ENCODE results near the gene GNAS.

DNA sequence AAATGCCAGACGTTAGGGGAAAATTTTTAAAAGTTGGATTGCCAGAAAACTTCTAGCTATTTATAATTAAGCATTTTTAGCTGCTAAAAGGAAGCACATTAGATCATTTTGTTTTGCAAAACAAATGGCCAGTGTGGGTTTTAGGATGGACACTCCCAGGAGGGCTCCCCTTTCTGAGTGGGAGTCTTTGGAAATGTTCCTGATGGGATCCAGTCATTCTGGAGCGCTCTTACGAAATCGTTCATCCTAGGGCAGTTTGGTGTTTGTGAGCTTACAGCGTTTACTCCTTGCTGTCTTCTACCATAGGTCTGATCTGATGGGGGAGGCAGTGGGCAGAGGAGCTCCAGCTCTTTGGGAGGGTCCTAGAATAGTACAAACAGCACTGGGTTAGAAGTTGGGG lies 14.7 kb downstream of the GNAS start:
- TF ChIP-seq, protein P1, sequence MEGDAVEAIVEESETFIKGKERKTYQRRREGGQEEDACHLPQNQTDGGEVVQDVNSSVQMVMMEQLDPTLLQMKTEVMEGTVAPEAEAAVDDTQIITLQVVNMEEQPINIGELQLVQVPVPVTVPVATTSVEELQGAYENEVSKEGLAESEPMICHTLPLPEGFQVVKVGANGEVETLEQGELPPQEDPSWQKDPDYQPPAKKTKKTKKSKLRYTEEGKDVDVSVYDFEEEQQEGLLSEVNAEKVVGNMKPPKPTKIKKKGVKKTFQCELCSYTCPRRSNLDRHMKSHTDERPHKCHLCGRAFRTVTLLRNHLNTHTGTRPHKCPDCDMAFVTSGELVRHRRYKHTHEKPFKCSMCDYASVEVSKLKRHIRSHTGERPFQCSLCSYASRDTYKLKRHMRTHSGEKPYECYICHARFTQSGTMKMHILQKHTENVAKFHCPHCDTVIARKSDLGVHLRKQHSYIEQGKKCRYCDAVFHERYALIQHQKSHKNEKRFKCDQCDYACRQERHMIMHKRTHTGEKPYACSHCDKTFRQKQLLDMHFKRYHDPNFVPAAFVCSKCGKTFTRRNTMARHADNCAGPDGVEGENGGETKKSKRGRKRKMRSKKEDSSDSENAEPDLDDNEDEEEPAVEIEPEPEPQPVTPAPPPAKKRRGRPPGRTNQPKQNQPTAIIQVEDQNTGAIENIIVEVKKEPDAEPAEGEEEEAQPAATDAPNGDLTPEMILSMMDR (IDR thresholded peaks at IDR 0.05): no peak
- no peak for TF ChIP-seq POLR2A (IDR thresholded peaks at IDR 0.05)

All from vagina (tissue), 2 donors.